HG03108 (cell line): Measurements from ENCODE around the gene SDK2.

ENCODE experiments used
- ATAC-seq: cut with Tn5 transposase; IDR thresholded peaks from one replicate; pipeline ENCODE4 v1.9.1; 2021; ENCODE audit warnings: moderate library complexity; ENCODE audit not compliant: unreplicated experiment

Gene SDK2

DNA sequence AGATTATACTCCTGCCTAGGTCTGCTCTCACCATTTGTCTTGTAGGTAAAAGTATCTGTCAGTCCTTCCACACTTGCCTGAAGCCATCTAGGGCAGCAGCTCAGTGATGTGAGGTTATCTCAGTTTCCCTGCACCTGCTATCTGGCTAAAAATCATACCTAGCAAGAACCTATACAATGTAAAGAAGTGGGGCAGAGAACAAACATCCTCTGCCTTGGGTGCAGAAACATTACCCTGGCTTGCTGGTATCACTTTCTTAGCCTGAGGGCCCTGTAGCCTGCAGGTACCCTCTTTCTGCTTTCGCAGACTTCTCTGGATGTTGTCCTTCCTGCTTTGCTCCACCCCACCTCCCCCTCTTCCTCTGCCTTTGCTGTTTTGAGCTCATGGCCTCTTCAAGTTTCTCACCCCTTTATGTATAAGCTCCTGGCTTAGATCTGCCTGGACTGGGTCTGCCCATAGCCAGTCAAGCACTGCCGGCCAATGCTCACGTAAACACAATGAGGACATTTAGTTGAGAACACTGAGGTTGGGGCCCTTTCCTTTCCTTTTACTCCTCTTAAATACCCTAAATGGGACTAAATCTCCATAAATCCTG, 8.7 kb upstream of the SDK2 start:
- ATAC-seq = no peak

DNA sequence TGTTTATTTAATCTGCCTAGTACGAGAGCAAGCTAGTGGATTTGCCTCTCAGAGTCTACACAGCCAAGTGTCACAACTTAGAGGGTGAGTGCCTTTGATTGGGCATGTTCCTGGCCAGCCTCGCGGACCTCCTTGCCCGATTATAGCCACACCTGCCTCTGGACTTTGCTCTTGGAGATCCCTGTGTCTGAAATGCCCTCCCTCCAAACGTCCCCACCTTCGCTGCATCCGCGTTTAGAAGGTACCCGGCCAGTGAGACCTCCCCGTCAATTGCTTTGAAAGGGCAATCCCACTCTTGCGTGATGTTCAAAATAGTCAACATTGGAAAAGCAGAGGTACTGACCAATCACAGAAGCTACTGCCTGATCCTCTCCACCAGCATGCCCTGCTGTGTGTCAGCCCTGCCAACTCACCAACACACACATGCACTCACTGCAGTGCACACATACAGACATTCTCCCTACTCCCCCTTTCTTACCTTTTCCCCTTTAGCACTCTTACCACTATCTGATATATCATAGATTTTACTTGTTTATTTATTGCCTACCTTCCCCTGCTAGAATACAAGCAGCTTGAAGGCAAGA, 6.5 kb upstream of the SDK2 start:
- no peak for ATAC-seq

DNA sequence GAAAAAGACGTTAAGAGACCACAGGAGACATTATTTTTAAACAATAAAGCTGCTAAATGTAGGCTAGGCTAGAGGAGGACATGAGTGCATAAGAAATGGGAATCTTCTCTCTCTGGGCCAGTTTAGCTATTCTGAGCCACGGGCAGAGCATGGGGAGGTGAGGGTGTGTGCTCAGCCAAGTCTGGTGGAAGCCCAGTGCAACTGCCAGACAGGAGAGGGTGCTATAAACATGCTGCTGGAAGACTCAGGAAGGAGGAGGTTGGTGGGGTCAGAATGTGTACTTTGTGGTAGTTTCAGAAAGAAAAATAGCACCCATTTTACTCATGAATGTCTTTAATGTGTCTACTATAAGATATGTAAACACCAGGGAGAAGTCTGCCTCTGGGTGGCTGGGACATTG, 5.9 kb upstream of the SDK2 start:
- ATAC-seq = no peak

DNA sequence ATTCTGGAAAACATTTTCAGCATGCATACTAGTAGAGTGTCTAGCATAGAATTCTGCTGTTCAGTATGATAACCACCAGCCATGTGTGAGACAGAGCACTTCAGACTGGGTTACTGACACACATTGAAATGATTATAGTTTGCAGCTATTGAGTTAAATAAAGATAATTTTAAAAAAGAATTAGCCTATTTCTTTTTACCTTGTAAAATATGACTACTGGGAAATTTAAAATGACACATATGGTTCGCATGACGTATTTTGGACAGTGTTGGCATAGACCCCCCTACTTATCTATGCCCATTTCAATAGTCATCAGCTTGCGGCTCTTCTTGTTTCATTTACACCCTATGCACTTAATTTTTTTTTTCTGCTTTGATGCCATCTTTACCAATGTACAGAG, 4.7 kb upstream of the SDK2 start:
- no peak for ATAC-seq

DNA sequence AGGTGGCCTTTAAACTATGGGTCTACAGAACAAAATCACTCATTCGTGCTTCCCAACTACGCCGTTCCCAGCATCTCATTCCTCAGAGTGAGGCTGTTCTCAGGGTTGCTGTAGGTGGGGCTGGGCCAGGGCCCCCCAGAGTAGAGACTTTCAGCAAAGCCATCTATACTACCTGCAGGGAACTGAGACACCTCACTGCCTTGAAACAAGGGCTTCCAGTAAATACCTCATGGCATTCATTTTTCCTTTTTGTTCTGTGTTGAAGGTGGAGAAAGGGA, 4.2 kb upstream of the SDK2 start:
- ATAC-seq = no peak

DNA sequence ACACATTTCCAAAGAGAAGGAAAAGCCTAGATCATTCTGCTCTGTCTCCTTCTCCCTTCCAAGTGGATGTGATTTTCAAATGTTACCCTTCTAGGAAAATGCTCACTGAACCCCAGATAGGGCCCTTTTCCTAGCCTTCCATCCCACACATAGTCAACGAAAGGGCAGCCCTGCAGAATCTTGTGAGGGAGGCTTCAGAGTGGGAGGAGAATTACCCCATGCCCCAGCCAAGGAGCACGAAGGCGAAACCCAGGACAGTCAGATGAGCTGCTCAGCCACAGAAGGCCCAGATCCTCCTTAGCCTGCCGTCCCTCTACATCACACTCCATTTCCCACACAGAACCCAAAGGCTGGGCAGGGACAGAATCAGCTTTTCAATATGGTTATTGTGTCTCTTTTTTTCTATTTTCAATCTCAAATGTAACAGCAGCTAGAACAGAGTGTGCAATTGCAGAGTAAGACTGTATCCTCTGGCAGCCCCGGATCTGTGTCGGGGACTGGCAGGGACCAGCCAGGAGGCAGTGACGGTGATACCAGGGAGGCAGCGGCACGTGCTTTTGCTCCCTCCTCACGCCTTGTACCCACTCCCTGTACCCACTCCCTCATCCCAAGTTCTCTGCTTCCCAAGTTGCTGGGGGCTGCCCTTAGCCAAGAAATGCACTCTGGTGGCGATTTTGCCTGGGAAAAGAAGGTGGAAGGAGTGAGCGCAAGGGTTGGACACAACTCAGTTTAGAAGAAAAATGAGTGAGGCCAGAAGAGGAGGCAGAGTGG, 3.7 kb upstream of the SDK2 start:
- no peak for ATAC-seq

DNA sequence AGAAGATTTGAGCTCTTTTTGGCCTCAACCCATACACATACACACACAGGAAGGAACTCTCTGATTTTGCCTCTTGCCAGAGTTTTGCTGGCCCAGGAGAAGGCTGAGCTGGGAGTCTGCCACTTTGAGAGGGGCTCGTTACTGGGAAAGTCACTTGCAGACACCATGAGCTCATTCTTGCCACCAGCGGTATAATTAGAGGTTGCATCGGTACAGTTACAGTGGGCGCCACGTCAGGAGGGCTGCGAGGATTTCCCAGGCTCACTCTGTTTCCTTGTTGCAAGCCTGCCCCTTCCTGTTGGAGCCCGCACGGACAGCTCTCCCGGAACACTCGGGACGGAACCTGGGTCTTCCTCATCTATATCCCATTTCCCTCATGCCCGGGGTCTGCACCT, 3.1 kb upstream of the SDK2 start:
- no peak for ATAC-seq

DNA sequence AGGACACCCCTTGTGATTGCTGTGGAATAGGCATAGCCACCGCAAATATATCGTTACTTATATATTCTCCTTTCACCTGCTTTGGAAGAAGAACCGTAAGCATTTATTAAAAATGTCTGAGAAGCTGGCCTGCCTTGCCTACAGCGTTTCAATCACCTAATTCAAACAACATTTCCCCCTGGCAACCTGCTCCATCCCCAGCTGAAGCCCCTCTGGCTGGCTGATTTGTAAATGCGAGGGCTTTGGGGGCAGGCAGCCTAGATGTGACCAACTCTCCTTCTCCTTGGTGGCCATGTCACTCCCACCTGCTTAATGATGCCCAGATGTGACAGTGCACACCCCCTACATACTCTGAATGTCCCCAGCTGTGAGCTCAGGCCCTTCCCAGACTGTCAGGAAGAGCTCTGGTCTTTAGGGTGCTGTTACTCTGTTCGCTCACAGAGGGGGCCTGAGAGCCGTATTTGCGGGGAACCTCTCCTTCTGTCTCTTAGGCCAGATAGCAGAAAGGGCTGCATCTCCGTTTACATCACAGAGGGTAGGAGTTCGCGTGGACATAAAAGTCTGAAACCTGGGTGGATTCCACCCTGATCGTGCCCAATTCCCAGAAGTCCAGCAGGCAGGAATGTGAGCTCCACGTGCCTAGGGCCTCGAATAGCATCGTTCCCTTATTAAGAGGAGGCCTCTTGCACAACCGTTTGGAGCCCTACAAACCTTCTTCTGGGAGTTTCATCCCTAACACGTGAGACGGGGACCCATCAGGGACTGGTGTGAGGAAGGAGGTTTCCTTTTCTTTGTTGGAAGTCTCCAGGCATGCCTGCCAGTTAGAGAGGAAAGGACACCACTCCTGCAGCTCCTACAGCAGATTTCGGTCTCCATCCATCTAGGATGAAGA, 2.4 kb upstream of the SDK2 start:
- no peak for ATAC-seq

DNA sequence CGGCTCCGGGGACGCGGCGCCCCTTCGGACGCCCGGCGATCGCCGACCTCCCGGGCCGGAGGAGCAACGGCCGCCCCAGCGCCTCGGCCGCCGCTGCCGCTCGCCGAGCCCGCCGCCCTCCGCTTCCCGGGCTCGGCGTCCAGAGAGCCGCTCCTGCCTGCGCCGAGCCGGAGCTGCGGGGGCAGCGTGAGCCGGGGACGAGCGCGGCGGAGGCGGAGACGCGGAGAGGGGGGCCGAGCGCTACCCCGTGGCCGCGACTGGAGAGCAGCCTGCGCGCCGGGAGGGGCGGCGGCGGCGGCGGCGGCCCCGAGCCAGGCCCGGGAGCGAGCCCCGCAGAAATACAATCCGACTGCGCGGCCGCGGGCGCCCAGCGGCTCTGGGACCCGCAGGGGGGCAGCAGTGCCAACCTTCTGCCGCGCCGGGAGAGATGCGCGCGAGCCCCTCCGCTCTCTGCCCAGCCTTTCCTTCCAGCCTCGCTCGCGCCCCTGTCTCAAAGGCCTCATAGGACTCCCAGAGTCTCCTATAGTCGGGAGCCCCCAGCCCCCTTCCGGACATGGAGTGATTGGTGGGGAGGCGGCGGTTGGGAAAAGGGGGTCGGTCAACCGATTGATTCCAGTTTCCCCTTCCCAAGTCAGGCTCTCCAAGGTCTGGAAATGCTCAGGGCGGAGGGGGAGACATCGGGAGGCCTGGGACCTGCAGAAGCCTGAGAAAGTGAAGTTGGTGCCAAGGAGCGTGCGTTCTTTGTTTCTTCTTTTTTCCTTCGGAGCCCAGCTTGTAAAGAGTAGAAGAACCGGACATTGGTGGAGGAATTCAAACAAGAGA, 1.0 kb upstream of the SDK2 start:
- no peak for ATAC-seq

DNA sequence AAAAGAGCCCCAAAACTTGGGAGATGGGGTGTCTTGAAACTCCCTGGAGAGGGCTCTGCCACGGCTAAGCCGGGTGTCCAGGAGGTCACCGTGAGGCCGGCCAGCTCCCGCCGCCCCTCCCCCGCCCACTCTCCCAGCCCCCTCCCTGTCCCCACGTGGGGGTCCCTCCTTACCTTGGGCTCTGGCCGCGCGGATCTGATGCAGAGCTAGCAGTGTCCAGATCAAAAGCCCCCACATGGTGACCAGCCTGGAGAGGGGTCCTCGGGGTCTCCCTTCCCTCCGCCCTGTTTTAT, 447 bp downstream of the SDK2 start:
- ATAC-seq = no peak

DNA sequence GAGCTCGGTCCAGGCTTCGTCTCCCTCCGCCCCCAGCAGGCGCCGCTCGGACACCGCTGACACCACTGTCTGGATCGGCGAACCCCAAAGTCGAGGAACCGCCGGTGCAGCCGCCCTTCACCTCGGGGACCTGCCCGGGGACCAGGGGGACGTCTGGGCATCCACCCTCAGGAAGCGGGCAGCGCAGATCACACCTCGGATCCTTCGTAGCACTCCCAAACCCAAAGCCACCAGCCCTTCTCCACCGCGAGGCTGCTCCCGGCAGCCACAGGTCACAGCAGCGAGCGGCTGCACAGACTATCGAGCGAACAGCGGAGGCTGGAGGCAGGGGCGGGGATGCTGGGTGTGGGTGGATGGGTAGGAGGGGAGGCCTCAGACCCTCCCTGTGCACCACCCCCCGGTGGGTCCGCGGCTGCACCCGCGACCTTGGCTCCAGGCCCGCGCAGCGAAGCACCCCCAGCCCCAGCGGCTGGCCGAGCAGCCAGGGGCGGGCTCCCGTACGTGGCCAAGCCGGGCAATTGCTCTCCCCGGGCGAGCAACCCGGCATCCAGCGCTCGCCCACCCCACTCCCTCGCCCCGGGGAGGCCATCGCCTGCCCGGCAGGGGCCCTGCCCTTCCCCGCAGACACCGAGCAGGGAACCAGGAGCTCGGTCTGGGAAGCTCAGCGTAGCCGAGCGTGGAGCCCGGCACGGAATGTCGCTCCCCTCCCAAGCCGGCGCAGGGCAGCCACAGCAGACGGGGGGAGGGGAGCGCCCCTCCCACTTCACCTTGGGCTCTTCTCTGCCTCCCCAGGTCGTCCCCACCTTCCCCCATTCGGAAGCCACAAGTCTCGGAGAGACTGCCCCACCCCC, 1.0 kb downstream of the SDK2 start:
- no peak for ATAC-seq

DNA sequence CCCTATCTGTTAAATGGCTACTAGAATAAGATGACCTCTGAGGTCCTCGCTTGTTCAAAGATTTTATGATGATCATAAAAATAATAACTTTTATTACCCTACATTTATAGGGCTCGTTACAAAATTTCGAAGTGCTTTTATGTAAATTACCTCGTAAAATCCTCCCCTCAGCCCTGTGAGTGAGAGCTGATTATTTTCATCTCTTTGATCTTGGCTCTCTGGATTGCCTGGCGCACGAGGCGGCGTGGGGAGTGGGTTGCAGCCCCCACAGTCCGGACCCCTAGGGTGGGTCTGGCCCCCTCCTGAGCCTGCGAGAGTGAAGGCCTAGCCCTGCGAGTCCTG, 1.6 kb downstream of the SDK2 start:
- ATAC-seq = no peak

DNA sequence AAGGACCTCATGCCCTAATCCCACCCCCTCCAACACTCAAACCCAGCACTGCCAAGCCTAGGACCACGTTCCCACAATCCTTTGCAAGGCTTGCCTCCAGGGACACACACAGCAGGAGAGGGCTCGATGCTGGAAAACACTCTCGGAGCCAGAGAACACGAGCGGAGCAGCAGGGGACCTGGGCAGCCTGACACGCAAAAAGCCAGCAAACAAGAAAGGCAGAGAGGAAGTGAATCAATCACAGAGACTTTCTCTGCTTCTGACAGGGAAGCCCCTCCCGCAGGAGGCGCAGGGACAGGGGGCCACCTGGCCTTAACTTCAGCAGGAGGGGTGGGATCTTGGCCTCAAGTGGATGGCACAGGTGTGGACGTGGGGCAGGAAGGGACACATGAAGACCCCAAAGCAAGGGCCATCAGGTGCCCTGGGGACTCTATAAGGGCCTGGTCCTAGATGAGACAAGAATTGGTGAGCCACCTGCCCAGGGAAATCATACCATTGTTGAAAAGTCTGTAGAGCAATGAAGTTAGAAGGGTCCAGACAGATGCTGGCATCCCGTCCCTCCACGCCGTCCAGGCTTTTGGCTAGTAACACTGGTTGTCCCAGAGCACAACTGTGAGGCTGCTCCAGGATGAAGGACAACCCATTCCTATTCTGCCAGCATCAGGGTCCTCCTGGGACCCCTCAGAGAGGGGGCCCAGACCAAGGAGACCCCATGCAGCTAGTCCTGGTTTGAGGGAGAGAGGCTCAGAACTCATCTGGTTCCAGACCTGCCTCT, 2.2 kb downstream of the SDK2 start:
- ATAC-seq = no peak

DNA sequence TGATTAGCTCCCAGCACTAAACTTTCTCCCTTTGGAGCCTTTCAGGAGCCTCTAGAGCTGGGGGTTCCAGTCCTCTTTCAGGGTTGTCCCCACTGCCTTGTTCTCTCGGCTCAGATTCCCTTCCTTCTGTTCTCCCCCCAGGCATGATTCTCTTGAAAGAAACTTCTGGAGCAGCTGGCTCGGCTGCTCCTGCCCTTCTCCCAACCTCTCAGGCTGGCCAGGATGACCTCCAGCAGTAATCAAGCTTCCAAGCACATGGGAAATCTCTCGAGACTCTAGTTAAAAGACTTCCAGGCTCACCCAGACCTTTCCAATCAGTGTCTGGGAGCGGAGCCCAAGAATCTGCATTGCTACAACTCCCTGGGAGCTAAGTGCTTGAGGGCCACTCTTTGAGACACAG, 3.6 kb downstream of the SDK2 start:
- ATAC-seq = no peak

DNA sequence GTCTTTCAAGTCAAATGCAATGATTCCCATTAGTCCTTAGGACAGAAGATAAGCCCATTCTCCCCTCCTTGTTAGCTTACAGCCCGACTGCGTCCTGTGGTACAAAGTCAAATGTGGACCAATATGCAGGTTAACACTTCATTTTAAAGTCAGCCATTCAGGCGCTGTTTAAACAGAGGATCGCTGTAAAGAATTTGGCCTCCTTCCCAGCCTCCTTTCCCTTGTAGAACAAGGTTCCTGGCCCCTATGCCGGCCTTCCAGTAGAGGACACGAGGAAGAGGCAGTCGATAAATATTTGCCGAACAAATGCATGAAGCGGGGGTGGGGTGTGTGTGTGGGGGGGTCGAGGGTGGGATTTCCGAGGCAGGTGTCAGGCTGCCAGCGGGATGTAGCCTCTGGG, 4.3 kb downstream of the SDK2 start:
- ATAC-seq = no peak

DNA sequence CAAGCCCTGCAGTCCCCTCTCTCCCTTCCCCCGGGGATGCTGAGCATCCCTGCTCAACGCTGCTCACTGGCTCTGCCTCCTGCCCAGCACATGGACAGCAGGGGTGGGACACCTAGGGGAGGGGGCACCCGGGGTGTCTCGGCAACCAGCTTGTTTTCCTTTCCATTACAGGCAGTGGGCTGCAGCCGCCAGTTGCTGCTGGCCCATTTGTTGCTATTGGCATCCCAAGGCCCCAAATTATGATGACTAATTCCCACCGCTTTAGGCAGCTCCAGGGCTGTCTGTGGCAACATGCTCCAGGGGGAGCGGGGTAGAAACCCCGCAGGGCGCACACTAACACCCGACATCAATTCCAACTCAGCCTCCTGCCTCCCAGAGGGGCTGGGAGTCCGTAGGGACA, 4.9 kb downstream of the SDK2 start:
- ATAC-seq = no peak

DNA sequence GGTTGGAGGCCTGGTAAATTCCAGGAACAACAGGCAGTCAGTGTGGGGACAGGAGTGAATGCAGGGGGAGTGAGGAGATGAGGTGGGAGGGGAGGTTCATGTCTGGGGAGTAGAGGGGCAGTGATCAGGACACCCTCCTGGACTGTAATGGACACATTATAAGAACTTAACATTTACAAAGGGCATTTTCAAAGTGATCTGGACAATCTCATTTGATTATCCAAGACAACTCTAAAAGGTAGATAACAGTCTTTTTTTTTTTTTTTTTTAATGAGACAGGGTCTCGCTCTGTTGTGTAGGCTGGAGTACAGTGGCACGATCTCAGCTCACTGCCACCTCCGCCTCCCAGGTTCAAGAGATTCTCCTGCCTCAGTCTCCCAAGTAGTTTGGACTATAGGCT, 5.7 kb downstream of the SDK2 start:
- no peak for ATAC-seq

DNA sequence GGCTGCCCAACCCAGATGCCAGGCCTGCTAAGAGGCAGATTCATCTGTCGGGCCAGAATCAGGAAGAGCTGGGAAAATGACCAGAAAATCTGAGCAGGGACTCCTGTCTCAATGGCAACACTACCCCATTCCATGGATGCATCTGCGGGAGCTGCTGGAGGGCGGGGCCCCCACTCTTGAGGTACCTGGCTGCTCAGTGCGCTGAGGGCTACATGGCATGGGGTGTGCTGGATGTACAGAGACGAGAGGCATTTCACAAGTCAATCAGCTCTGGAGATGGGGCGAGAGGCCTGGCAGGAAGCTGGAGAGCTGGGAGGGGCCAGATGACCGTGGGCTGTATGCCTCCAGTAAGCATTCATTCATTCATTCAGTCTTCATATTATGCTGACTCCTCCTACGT, 6.4 kb downstream of the SDK2 start:
- ATAC-seq = no peak

DNA sequence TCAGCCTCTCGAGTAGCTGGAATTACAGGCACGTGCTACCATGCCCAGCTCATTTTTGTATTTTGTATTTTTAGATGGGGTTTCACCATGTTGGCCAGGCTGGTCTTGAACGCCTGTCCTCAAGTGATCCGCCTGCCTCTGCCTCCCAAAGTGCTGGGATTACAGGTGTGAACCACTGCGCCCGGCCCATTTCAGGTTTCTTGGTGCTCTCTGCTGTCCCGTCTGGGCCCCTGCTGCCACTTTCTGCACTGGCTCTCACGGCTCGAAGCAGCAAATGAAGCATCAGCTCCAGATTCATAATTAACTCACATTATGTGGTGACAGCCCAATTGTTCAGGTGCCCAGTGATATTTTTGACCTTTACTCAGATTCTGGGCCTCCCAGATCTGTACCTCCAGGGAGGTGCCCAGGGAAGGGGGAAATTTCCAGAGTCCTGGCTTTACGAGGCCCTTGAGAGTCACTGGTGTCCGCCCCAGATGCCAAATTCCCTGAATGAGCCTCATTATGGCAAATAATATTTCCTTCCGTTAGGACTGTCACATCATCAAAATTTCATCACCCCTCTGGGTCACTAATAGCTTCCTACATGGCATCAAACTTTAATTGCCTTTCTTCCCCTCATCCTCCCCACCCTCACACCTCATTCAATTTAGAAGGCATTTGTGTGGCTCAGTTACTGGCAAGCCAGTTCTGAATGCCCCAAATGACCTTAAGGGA, 9.0 kb downstream of the SDK2 start:
- ATAC-seq = no peak
